T-helper 2 cell treated with Interferon-gamma antibody and Interleukin-4, amounts not matched to agents 5 μg/mL and 100 μg/mL, for 36 hours (primary cell): Measurements from ENCODE around the gene PBX1.

Experiments
- DNase-seq: peaks from one replicate; pipeline ENCODE4 v3.0.0; 2021; ENCODE audit warnings: low spot score
- H3K27ac Mint-ChIP-seq: one replicate; pipeline ENCODE4 v1.8.0; 2021; ENCODE audit warnings: mild to moderate bottlenecking, mixed read lengths
- H3K27me3 Mint-ChIP-seq: one replicate; pipeline ENCODE4 v1.8.0; 2021; ENCODE audit warnings: low read depth, mixed read lengths
- H3K36me3 Mint-ChIP-seq: one replicate; pipeline ENCODE4 v1.8.0; 2021; ENCODE audit warnings: low read depth, mixed read lengths
- H3K4me1 Mint-ChIP-seq: one replicate; pipeline ENCODE4 v1.8.0; 2021; ENCODE audit warnings: low read depth, mixed read lengths
- H3K4me3 Mint-ChIP-seq: one replicate; pipeline ENCODE4 v1.8.0; 2022; ENCODE audit warnings: mild to moderate bottlenecking, moderate library complexity, mixed read lengths
- H3K9me3 Mint-ChIP-seq: one replicate; pipeline ENCODE4 v1.8.0; 2021; ENCODE audit warnings: mixed read lengths

Gene PBX1

GRCh38 chr1:164771041-164771618, 212.1 kb downstream of the PBX1 start:
- no peak overlapping the region for H3K4me3 Mint-ChIP-seq
- H3K36me3 Mint-ChIP-seq = no peaks in the 10 kb centered on the region
- no peaks in the 10 kb centered on the region for H3K9me3 Mint-ChIP-seq
- no peak overlapping the region for H3K27ac Mint-ChIP-seq
- H3K4me1 Mint-ChIP-seq = no peaks in the 10 kb centered on the region
- no peak for DNase-seq
- H3K27me3 Mint-ChIP-seq = no peaks in the 10 kb centered on the region

- Mint-ChIP-seq H3K4me3 (no peak overlapping the region), H3K27me3 (no peaks in the 10 kb centered on the region), H3K27ac (no peak overlapping the region), H3K9me3 (no peaks in the 10 kb centered on the region), H3K36me3 (no peaks in the 10 kb centered on the region), H3K4me1 (no peaks in the 10 kb centered on the region)
- DNase-seq = no peak
These were observed 212.8 kb downstream of the PBX1 start for GRCh38 chr1:164771619-164772361.

GRCh38 chr1:164772635-164773034, 213.7 kb downstream of the PBX1 start:
- Mint-ChIP-seq H3K27me3 (no peaks in the 10 kb centered on the region), H3K36me3 (no peaks in the 10 kb centered on the region)
- DNase-seq = peak; percentile 36

GRCh38 chr1:164773102-164773501, 214.1 kb downstream of the PBX1 start:
- Mint-ChIP-seq H3K27ac (no peak overlapping the region), H3K4me1 (no peaks in the 10 kb centered on the region), H3K4me3 (no peak overlapping the region), H3K36me3 (no peaks in the 10 kb centered on the region), H3K27me3 (no peaks in the 10 kb centered on the region), H3K9me3 (no peaks in the 10 kb centered on the region)
- DNase-seq = no peak

More at GRCh38 chr1:164772635-164773034, 213.7 kb downstream of the PBX1 start:
- no peaks in the 10 kb centered on the region for H3K4me1 Mint-ChIP-seq
- no peaks in the 10 kb centered on the region for H3K9me3 Mint-ChIP-seq
- no peak overlapping the region for H3K27ac Mint-ChIP-seq
- H3K4me3 Mint-ChIP-seq = no peak overlapping the region

GRCh38 chr1:164774413-164774812, 215.4 kb downstream of the PBX1 start:
- no peak for DNase-seq
- H3K9me3 Mint-ChIP-seq = no peaks in the 10 kb centered on the region
- H3K27ac Mint-ChIP-seq = no peak overlapping the region
- no peaks in the 10 kb centered on the region for H3K27me3 Mint-ChIP-seq
- no peaks in the 10 kb centered on the region for H3K36me3 Mint-ChIP-seq
- H3K4me3 Mint-ChIP-seq = no peak overlapping the region
- no peaks in the 10 kb centered on the region for H3K4me1 Mint-ChIP-seq

GRCh38 chr1:164774819-164775654, 216.1 kb downstream of the PBX1 start:
- no peaks in the 10 kb centered on the region for H3K9me3 Mint-ChIP-seq
- H3K27ac Mint-ChIP-seq = no peak overlapping the region
- no peak overlapping the region for H3K4me3 Mint-ChIP-seq
- DNase-seq = no peak
- no peaks in the 10 kb centered on the region for H3K27me3 Mint-ChIP-seq
- no peaks in the 10 kb centered on the region for H3K4me1 Mint-ChIP-seq
- no peaks in the 10 kb centered on the region for H3K36me3 Mint-ChIP-seq

- no peak overlapping the region for H3K27ac Mint-ChIP-seq
- no peak for DNase-seq
- H3K4me1 Mint-ChIP-seq = no peaks in the 10 kb centered on the region
- H3K9me3 Mint-ChIP-seq = no peaks in the 10 kb centered on the region
- no peaks in the 10 kb centered on the region for H3K36me3 Mint-ChIP-seq
- H3K27me3 Mint-ChIP-seq = no peaks in the 10 kb centered on the region
- H3K4me3 Mint-ChIP-seq = no peak overlapping the region
These were observed 218.5 kb downstream of the PBX1 start for GRCh38 chr1:164777518-164777917.

GRCh38 chr1:164779376-164779775, 220.4 kb downstream of the PBX1 start:
- no peak overlapping the region for H3K4me3 Mint-ChIP-seq
- DNase-seq = no peak
- H3K27ac Mint-ChIP-seq = no peak overlapping the region
- no peaks in the 10 kb centered on the region for H3K4me1 Mint-ChIP-seq
- H3K27me3 Mint-ChIP-seq = no peaks in the 10 kb centered on the region
- no peaks in the 10 kb centered on the region for H3K9me3 Mint-ChIP-seq
- no peaks in the 10 kb centered on the region for H3K36me3 Mint-ChIP-seq

GRCh38 chr1:164780111-164780812, 221.3 kb downstream of the PBX1 start:
- H3K27me3 Mint-ChIP-seq = no peaks in the 10 kb centered on the region
- H3K4me3 Mint-ChIP-seq = no peak overlapping the region

GRCh38 chr1:164780863-164781262, 221.9 kb downstream of the PBX1 start:
- Mint-ChIP-seq H3K27ac (no peak overlapping the region), H3K36me3 (no peaks in the 10 kb centered on the region), H3K4me1 (no peaks in the 10 kb centered on the region), H3K27me3 (no peaks in the 10 kb centered on the region), H3K9me3 (no peaks in the 10 kb centered on the region), H3K4me3 (no peak overlapping the region)
- DNase-seq = no peak

More at GRCh38 chr1:164780111-164780812, 221.3 kb downstream of the PBX1 start:
- no peak for DNase-seq
- no peak overlapping the region for H3K27ac Mint-ChIP-seq
- H3K4me1 Mint-ChIP-seq = no peaks in the 10 kb centered on the region
- H3K36me3 Mint-ChIP-seq = no peaks in the 10 kb centered on the region
- no peaks in the 10 kb centered on the region for H3K9me3 Mint-ChIP-seq

- no peak overlapping the region for H3K27ac Mint-ChIP-seq
- no peak for DNase-seq
- H3K4me1 Mint-ChIP-seq = no peaks in the 10 kb centered on the region
- H3K27me3 Mint-ChIP-seq = no peaks in the 10 kb centered on the region
- H3K36me3 Mint-ChIP-seq = no peaks in the 10 kb centered on the region
- H3K9me3 Mint-ChIP-seq = no peaks in the 10 kb centered on the region
- no peak overlapping the region for H3K4me3 Mint-ChIP-seq
These were observed 223.0 kb downstream of the PBX1 start for GRCh38 chr1:164781972-164782371.

GRCh38 chr1:164783778-164784555, 225.0 kb downstream of the PBX1 start:
- no peak for DNase-seq
- Mint-ChIP-seq H3K27me3 (peaks cover 2% of the 10 kb centered on the region), H3K4me1 (no peaks in the 10 kb centered on the region), H3K27ac (no peak overlapping the region), H3K4me3 (no peak overlapping the region), H3K36me3 (no peaks in the 10 kb centered on the region), H3K9me3 (no peaks in the 10 kb centered on the region)

- no peak for DNase-seq
- no peak overlapping the region for H3K27ac Mint-ChIP-seq
- no peaks in the 10 kb centered on the region for H3K36me3 Mint-ChIP-seq
- no peak overlapping the region for H3K4me3 Mint-ChIP-seq
- H3K9me3 Mint-ChIP-seq = no peaks in the 10 kb centered on the region
- peaks cover 2% of the 10 kb centered on the region for H3K27me3 Mint-ChIP-seq
- H3K4me1 Mint-ChIP-seq = no peaks in the 10 kb centered on the region
These were observed 226.0 kb downstream of the PBX1 start for GRCh38 chr1:164784960-164785359.
